ENCODE results near the gene GALK1. TPM values are rescaled to one million over a fixed set of nuclear protein-coding genes. Genes with fewer than 3 reads are reported as not detected.

Gene GALK1
- total and polyA plus RNA-seq, 2 donors from 2014 or later, result 34.5 to 105 TPM

- DNase-seq, result no peak
- intact Hi-C loops (cut with DNase I), result loop anchor here (10.0 kb wide), 1 partner anchor 54 kb away; no protein-coding TSS in a partner anchor
- H3K27ac ChIP-seq (ENCODE audit: low read depth in 2 of 2, low read length in 2 of 2), result no peak overlapping the region
- H3K36me3 ChIP-seq (ENCODE audit: control insufficient read depth in 2 of 3, insufficient read depth in 3 of 3, low read length in 3 of 3), result no peaks in the 10 kb centered on the region
- H3K9me3 ChIP-seq (ENCODE audit: control insufficient read depth in 2 of 3, insufficient read depth in 1 of 3, low read length in 3 of 3), result no peaks in the 10 kb centered on the region
- H3K4me3 ChIP-seq (ENCODE audit: low read length in 3 of 3), result no peak overlapping the region
- no peak for FAIRE-seq
- H3K27me3 ChIP-seq (ENCODE audit: control insufficient read depth, insufficient read depth, low read length), result no peaks in the 10 kb centered on the region
- no peak for TF ChIP-seq CTCF (IDR thresholded peaks at IDR 0.05; ENCODE audit: borderline replicate concordance, extremely low read depth, insufficient read depth)
- no peaks in the 10 kb centered on the region for H3K4me1 ChIP-seq (ENCODE audit: control insufficient read depth in 2 of 3, insufficient read depth in 2 of 3, low read depth in 1 of 3, low read length in 3 of 3)
- H3K9ac ChIP-seq (ENCODE audit: low read length in 3 of 3), result no peak overlapping the region
These were observed 26.7 kb downstream of the GALK1 start for GRCh38 chr17:75738218-75738802.

GRCh38 chr17:75737133-75737962 lies 27.6 kb downstream of the GALK1 start:
- intact Hi-C loops (cut with DNase I), result loop anchor here (10.0 kb wide), 1 partner anchor 53 kb away; no protein-coding TSS in a partner anchor

DNA sequence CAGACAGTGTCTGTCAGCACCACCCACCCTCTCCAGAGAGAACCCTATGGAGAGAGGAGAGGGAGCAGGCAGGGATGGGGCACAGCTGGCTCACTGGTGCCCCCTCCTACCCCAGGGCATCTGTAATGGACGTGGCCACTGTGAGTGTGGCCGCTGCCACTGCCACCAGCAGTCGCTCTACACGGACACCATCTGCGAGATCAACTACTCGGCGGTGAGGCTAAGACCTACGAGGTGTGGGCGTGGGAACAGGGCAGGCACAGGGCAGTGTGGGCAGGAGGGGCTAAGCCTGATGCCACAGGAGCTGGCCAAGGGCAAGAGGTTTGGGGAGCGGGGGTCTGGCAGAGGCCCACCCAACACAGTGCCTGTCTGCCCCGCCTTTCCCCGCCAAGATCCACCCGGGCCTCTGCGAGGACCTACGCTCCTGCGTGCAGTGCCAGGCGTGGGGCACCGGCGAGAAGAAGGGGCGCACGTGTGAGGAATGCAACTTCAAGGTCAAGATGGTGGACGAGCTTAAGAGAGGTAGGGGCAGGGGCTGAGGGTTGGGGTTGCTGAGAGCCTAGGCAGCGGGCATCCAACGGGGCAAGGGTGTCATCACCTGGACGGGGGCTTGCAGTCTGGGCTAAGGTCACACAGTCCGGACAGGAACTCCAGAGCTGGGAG lies 28.7 kb downstream of the GALK1 start:
- Histone ChIP-seq H3K9ac (ENCODE audit: low read length in 3 of 3) (no peak overlapping the region), H3K27me3 (ENCODE audit: control insufficient read depth, insufficient read depth, low read length) (no peaks in the 10 kb centered on the region), H3K9me3 (ENCODE audit: control insufficient read depth in 2 of 3, insufficient read depth in 1 of 3, low read length in 3 of 3) (no peaks in the 10 kb centered on the region), H3K27ac (ENCODE audit: low read depth in 2 of 2, low read length in 2 of 2) (no peak overlapping the region), H3K4me1 (ENCODE audit: control insufficient read depth in 2 of 3, insufficient read depth in 2 of 3, low read depth in 1 of 3, low read length in 3 of 3) (no peaks in the 10 kb centered on the region), H3K36me3 (ENCODE audit: control insufficient read depth in 2 of 3, insufficient read depth in 3 of 3, low read length in 3 of 3) (no peaks in the 10 kb centered on the region), H3K4me3 (ENCODE audit: low read length in 3 of 3) (no peak overlapping the region)
- FAIRE-seq (no peak), DNase-seq (no peak)
- TF ChIP-seq CTCF (IDR thresholded peaks at IDR 0.05; ENCODE audit: borderline replicate concordance, extremely low read depth, insufficient read depth), result no peak
- intact Hi-C loops (cut with DNase I), result loop anchor here (10.0 kb wide), 1 partner anchor 52 kb away; no protein-coding TSS in a partner anchor

More at GRCh38 chr17:75737133-75737962, 27.6 kb downstream of the GALK1 start:
- Histone ChIP-seq H3K4me1 (ENCODE audit: control insufficient read depth in 2 of 3, insufficient read depth in 2 of 3, low read depth in 1 of 3, low read length in 3 of 3) (no peaks in the 10 kb centered on the region), H3K9ac (ENCODE audit: low read length in 3 of 3) (no peak overlapping the region), H3K27ac (ENCODE audit: low read depth in 2 of 2, low read length in 2 of 2) (no peak overlapping the region), H3K27me3 (ENCODE audit: control insufficient read depth, insufficient read depth, low read length) (no peaks in the 10 kb centered on the region), H3K4me3 (ENCODE audit: low read length in 3 of 3) (no peak overlapping the region), H3K36me3 (ENCODE audit: control insufficient read depth in 2 of 3, insufficient read depth in 3 of 3, low read length in 3 of 3) (no peaks in the 10 kb centered on the region), H3K9me3 (ENCODE audit: control insufficient read depth in 2 of 3, insufficient read depth in 1 of 3, low read length in 3 of 3) (no peaks in the 10 kb centered on the region)
- no peak for FAIRE-seq
- DNase-seq, result no peak
- TF ChIP-seq CTCF (IDR thresholded peaks at IDR 0.05; ENCODE audit: borderline replicate concordance, extremely low read depth, insufficient read depth), result no peak
